ENCODE measurements around the gene THRSP. TPM values are rescaled to one million over a fixed set of nuclear protein-coding genes. Genes with fewer than 3 reads are reported as not detected.

The THRSP gene
- total RNA-seq, 1 experiment from 2014 or later = 0.25 TPM

- Histone ChIP-seq H3K4me1 (peaks cover 8% of the 10 kb centered on the region), H3K9me3 (no peaks in the 10 kb centered on the region), H3K4me3 (ENCODE audit: low read depth, low read length) (no peak overlapping the region), H3K36me3 (ENCODE audit: control insufficient read depth, insufficient read depth, low read length) (peaks cover 12% of the 10 kb centered on the region), H3K27me3 (replicated peaks; ENCODE audit: control insufficient read depth, insufficient read depth, low read length) (no peaks in the 10 kb centered on the region; the same call in 1 of the 2 replicates)
- no peak overlapping the region for H3K27ac Mint-ChIP-seq (ENCODE audit: unreplicated experiment)
- TF ChIP-seq CTCF (IDR thresholded peaks at IDR 0.05; ENCODE audit: insufficient read depth in 1 of 2, low read depth in 1 of 2, low read length in 1 of 2, severe bottlenecking in 1 of 2, unreplicated experiment in 1 of 2) = no peak
- peaks cover 31% of the 10 kb centered on the region for H3K4me1 Mint-ChIP-seq (ENCODE audit: low read depth, unreplicated experiment)
- no peaks in the 10 kb centered on the region for H3K9me3 Mint-ChIP-seq (ENCODE audit: unreplicated experiment)
- no TSS peak for BruUV-seq (replicated peaks)
- H3K27me3 Mint-ChIP-seq (ENCODE audit: insufficient read depth, unreplicated experiment) = no peaks in the 10 kb centered on the region
- ChIA-PET POLR2A (interaction anchor here (1.0 kb wide), 1 partner anchor 39 kb away, joined by 5 read pairs; no protein-coding TSS in a partner anchor), CTCF (interaction anchor here (1.1 kb wide), 1 partner anchor 10 kb away, joined by 4 read pairs; the partner anchor contains the start of gene NDUFC2)
- no peak overlapping the region for H3K4me3 Mint-ChIP-seq (ENCODE audit: unreplicated experiment)
- intact Hi-C loops (cut with micrococcal nuclease; ENCODE audit: unreplicated experiment) = no loop called here
- DNase-seq = no peak
- peaks cover 83% of the 10 kb centered on the region for H3K36me3 Mint-ChIP-seq (ENCODE audit: insufficient read depth, unreplicated experiment)
Observed at GRCh38 chr11:78069465-78069864, 5.8 kb downstream of the THRSP start.

- Mint-ChIP-seq H3K4me3 (ENCODE audit: unreplicated experiment) (no peak overlapping the region), H3K9me3 (ENCODE audit: unreplicated experiment) (no peaks in the 10 kb centered on the region), H3K27me3 (ENCODE audit: insufficient read depth, unreplicated experiment) (no peaks in the 10 kb centered on the region), H3K36me3 (ENCODE audit: insufficient read depth, unreplicated experiment) (peaks cover 85% of the 10 kb centered on the region), H3K27ac (ENCODE audit: unreplicated experiment) (no peak overlapping the region), H3K4me1 (ENCODE audit: low read depth, unreplicated experiment) (peaks cover 38% of the 10 kb centered on the region)
- H3K4me1 ChIP-seq = peaks cover 19% of the 10 kb centered on the region
- peaks cover 15% of the 10 kb centered on the region for H3K36me3 ChIP-seq (ENCODE audit: control insufficient read depth, insufficient read depth, low read length)
- intact Hi-C loops (cut with micrococcal nuclease; ENCODE audit: unreplicated experiment) = no loop called here
- TF ChIP-seq CTCF (IDR thresholded peaks at IDR 0.05; ENCODE audit: insufficient read depth in 1 of 2, low read depth in 1 of 2, low read length in 1 of 2, severe bottlenecking in 1 of 2, unreplicated experiment in 1 of 2) = no peak
- ChIA-PET POLR2A (no interaction called here), CTCF (interaction anchor here (0.5 kb wide), 1 partner anchor 8 kb away, joined by 3 read pairs; no protein-coding TSS in a partner anchor)
- H3K27me3 ChIP-seq (replicated peaks; ENCODE audit: control insufficient read depth, insufficient read depth, low read length) = no peaks in the 10 kb centered on the region; the same call in 1 of the 2 replicates
- BruUV-seq (replicated peaks) = no TSS peak
- H3K9me3 ChIP-seq = no peaks in the 10 kb centered on the region
- no peak for DNase-seq
- no peak overlapping the region for H3K4me3 ChIP-seq (ENCODE audit: low read depth, low read length)
Observed at GRCh38 chr11:78070621-78071020, 7.0 kb downstream of the THRSP start.

GRCh38 chr11:78071717-78072116, 8.1 kb downstream of the THRSP start:
- Mint-ChIP-seq H3K4me1 (ENCODE audit: low read depth, unreplicated experiment) (peaks cover 38% of the 10 kb centered on the region), H3K36me3 (ENCODE audit: insufficient read depth, unreplicated experiment) (peaks cover 80% of the 10 kb centered on the region), H3K4me3 (ENCODE audit: unreplicated experiment) (no peak overlapping the region), H3K9me3 (ENCODE audit: unreplicated experiment) (no peaks in the 10 kb centered on the region), H3K27ac (ENCODE audit: unreplicated experiment) (peak overlapping the region; percentile 31), H3K27me3 (ENCODE audit: insufficient read depth, unreplicated experiment) (no peaks in the 10 kb centered on the region)
- H3K9me3 ChIP-seq = no peaks in the 10 kb centered on the region
- peaks cover 28% of the 10 kb centered on the region for H3K4me1 ChIP-seq
- no peaks in the 10 kb centered on the region; the same call in 1 of the 2 replicates for H3K27me3 ChIP-seq (replicated peaks; ENCODE audit: control insufficient read depth, insufficient read depth, low read length)
- H3K36me3 ChIP-seq (ENCODE audit: control insufficient read depth, insufficient read depth, low read length) = peaks cover 16% of the 10 kb centered on the region
- no peak overlapping the region for H3K4me3 ChIP-seq (ENCODE audit: low read depth, low read length)
- no peak for TF ChIP-seq CTCF (IDR thresholded peaks at IDR 0.05; ENCODE audit: insufficient read depth in 1 of 2, low read depth in 1 of 2, low read length in 1 of 2, severe bottlenecking in 1 of 2, unreplicated experiment in 1 of 2)
- CTCF ChIA-PET = no interaction called here
- POLR2A ChIA-PET = interaction anchor here (0.6 kb wide), 1 partner anchor 1330 kb away, joined by 6 read pairs; no protein-coding TSS in a partner anchor
- no TSS peak for BruUV-seq (replicated peaks)
- intact Hi-C loops (cut with micrococcal nuclease; ENCODE audit: unreplicated experiment) = no loop called here
- no peak for DNase-seq
